Esophagus squamous epithelium (tissue), 5 donors: ENCODE data around the gene MPC2. TPM values are rescaled to one million over a fixed set of nuclear protein-coding genes. Genes with fewer than 3 reads are reported as not detected.

Experiments used
- DNase-seq: peaks from one replicate; lab custom pipeline; 2025; lab: John Stamatoyannopoulos, UW
- H3K27ac ChIP-seq, 4 donors: fragments of 200-600 bp; sonication (generic); one replicate each; pipeline ENCODE4 v1.5.1; 2016 to 2019; ENCODE audit warnings: mild to moderate bottlenecking in 1 of 4
- H3K27me3 ChIP-seq, 4 donors: fragments of 200-600 bp; sonication (generic); 1 replicate in 3 of 4; 2 replicates in 1 of 4; pipeline versions ENCODE4 v1.5.1 to v1.6.0; 2017 to 2021; ENCODE audit warnings: antibody characterized with exemption in 1 of 4
- H3K36me3 ChIP-seq, 3 donors: fragments of 200-600 bp; sonication (generic); one replicate each; pipeline ENCODE4 v1.5.1; 2016 to 2019
- H3K4me1 ChIP-seq, 3 donors: fragments of 200-600 bp; sonication (generic); one replicate each; pipeline ENCODE4 v1.5.1; 2017 to 2019
- H3K4me3 ChIP-seq, 4 donors: fragments of 200-600 bp; sonication (generic); 1 replicate in 3 of 4; 2 replicates in 1 of 4; pipeline ENCODE4 v1.5.1; 2016 to 2019; ENCODE audit warnings: mild to moderate bottlenecking in 2 of 4, moderate library complexity in 1 of 4
- H3K9me3 ChIP-seq, 3 donors: fragments of 200-600 bp; sonication (generic); one replicate each; pipeline ENCODE4 v1.5.1; 2016 to 2019
- CTCF ChIP-seq, 6 experiments: fragments of 450-650 bp in 4 of 6; fragments of 200-600 bp in 2 of 6; sonication (generic) in 2 of 6; IDR thresholded peaks; one replicate each; pipeline ENCODE4 v1.5.1; 2016 to 2019; ENCODE audit warnings: antibody characterized with exemption in 6 of 6, mild to moderate bottlenecking in 4 of 6, moderate library complexity in 4 of 6
- POLR2A ChIP-seq, 4 donors: fragments of 450-650 bp; IDR thresholded peaks; one replicate each; pipeline ENCODE4 v1.6.1; 2017; ENCODE audit warnings: antibody characterized with exemption in 4 of 4, mild to moderate bottlenecking in 4 of 4, moderate library complexity in 3 of 4
- WGBS, 2 donors: methylation state at CpG; one replicate each; pipeline ENCODE4 v1.1.5; 2018; 5-methylcytosine and 5-hydroxymethylcytosine counted together
- intact Hi-C: fragments of 100-400 bp; cut with DNase I; formaldehyde crosslinking; loops from one replicate; pipeline ENCODE4 v1.15.0; 2022
- total RNA-seq, 4 donors: library from RNA; depleted of rRNA; stranded (reverse); fragments of >200 nt; gene quantifications; one replicate each; pipeline ENCODE4 v1.1.0, GENCODE V29; 2016
- donor health status: DM: yes; HTN: yes; CAD: no.

Gene MPC2
- total RNA-seq, 4 donors from 2014 or later = 13.2 to 62.7 (median 27.4) TPM

GRCh38 chr1:167924102-167924501 lies 12.8 kb downstream of the MPC2 start:
- DNase-seq = no peak
- Histone ChIP-seq H3K4me1 (peaks cover 0 to 9% (median 3%) of the 10 kb centered on the region in 3 donors), H3K9me3 (no peaks in the 10 kb centered on the region), H3K36me3 (peaks cover 0 to 10% (median 0%) of the 10 kb centered on the region in 3 donors), H3K4me3 (no peak overlapping the region), H3K27ac (no peak overlapping the region), H3K27me3 (no peaks in the 10 kb centered on the region)
- WGBS, 2 donors = 92 to 95% methylated on average over 2 of the region's 2 CpGs
- TF ChIP-seq POLR2A (IDR thresholded peaks at IDR 0.05) = no peak
- no peak for TF ChIP-seq CTCF (IDR thresholded peaks at IDR 0.05)
- intact Hi-C loops = no loop called here

- no peak for DNase-seq
- peaks cover 0 to 16% (median 0%) of the 10 kb centered on the region in 3 donors for H3K36me3 ChIP-seq
- peaks cover 0 to 9% (median 3%) of the 10 kb centered on the region in 3 donors for H3K4me1 ChIP-seq
- intact Hi-C loops = no loop called here
- no peak for TF ChIP-seq POLR2A (IDR thresholded peaks at IDR 0.05)
- TF ChIP-seq CTCF (IDR thresholded peaks at IDR 0.05) = no peak
- H3K27ac ChIP-seq = no peak overlapping the region
- no peaks in the 10 kb centered on the region for H3K27me3 ChIP-seq
- H3K4me3 ChIP-seq = no peak overlapping the region
- 78 to 94% methylated on average over 3 of the region's 3 CpGs for WGBS, 2 donors
- no peaks in the 10 kb centered on the region for H3K9me3 ChIP-seq
These were observed 13.4 kb downstream of the MPC2 start for GRCh38 chr1:167923324-167924056.

GRCh38 chr1:167922611-167923074 lies 14.2 kb downstream of the MPC2 start:
- TF ChIP-seq CTCF (IDR thresholded peaks at IDR 0.05) (no peak), POLR2A (IDR thresholded peaks at IDR 0.05) (no peak)
- no peaks in the 10 kb centered on the region for H3K27me3 ChIP-seq
- peaks cover 0 to 24% (median 0%) of the 10 kb centered on the region in 3 donors for H3K36me3 ChIP-seq
- intact Hi-C loops = no loop called here
- no peaks in the 10 kb centered on the region for H3K9me3 ChIP-seq
- no peak overlapping the region for H3K27ac ChIP-seq
- peaks cover 0 to 9% (median 3%) of the 10 kb centered on the region in 3 donors for H3K4me1 ChIP-seq
- 53 to 55% methylated on average over 1 of the region's 1 CpG for WGBS, 2 donors
- DNase-seq = no peak
- H3K4me3 ChIP-seq = no peak overlapping the region

- Histone ChIP-seq H3K9me3 (no peaks in the 10 kb centered on the region), H3K27me3 (no peaks in the 10 kb centered on the region), H3K27ac (no peak overlapping the region), H3K4me3 (no peak overlapping the region), H3K36me3 (peaks cover 0 to 30% (median 0%) of the 10 kb centered on the region in 3 donors), H3K4me1 (peaks cover 0 to 9% (median 3%) of the 10 kb centered on the region in 3 donors)
- intact Hi-C loops = no loop called here
- no peak for DNase-seq
- TF ChIP-seq CTCF (IDR thresholded peaks at IDR 0.05) (no peak), POLR2A (IDR thresholded peaks at IDR 0.05) (no peak)
These were observed 14.8 kb downstream of the MPC2 start for GRCh38 chr1:167922023-167922422.

GRCh38 chr1:167916766-167917511 lies 19.9 kb downstream of the MPC2 start:
- H3K4me1 ChIP-seq = no peaks in the 10 kb centered on the region
- WGBS, 2 donors = 84 to 96% methylated on average over 3 to 6 of the region's 6 CpGs
- H3K4me3 ChIP-seq = no peak overlapping the region
- H3K27ac ChIP-seq = no peak overlapping the region
- H3K27me3 ChIP-seq = no peaks in the 10 kb centered on the region
- intact Hi-C loops = no loop called here
- peaks cover 0 to 42% (median 0%) of the 10 kb centered on the region in 3 donors for H3K36me3 ChIP-seq
- TF ChIP-seq CTCF (IDR thresholded peaks at IDR 0.05) = no peak
- TF ChIP-seq POLR2A (IDR thresholded peaks at IDR 0.05) = no peak
- no peak for DNase-seq
- no peaks in the 10 kb centered on the region for H3K9me3 ChIP-seq
